HG03575 (cell line): Measurements from ENCODE around the gene MXD1.

Source experiments
- ATAC-seq: cut with Tn5 transposase; IDR thresholded peaks from one replicate; pipeline ENCODE4 v1.9.1; 2021; ENCODE audit not compliant: unreplicated experiment, insufficient number of reproducible peaks, low FRiP score; ENCODE audit errors: extremely low read depth

The MXD1 gene

DNA sequence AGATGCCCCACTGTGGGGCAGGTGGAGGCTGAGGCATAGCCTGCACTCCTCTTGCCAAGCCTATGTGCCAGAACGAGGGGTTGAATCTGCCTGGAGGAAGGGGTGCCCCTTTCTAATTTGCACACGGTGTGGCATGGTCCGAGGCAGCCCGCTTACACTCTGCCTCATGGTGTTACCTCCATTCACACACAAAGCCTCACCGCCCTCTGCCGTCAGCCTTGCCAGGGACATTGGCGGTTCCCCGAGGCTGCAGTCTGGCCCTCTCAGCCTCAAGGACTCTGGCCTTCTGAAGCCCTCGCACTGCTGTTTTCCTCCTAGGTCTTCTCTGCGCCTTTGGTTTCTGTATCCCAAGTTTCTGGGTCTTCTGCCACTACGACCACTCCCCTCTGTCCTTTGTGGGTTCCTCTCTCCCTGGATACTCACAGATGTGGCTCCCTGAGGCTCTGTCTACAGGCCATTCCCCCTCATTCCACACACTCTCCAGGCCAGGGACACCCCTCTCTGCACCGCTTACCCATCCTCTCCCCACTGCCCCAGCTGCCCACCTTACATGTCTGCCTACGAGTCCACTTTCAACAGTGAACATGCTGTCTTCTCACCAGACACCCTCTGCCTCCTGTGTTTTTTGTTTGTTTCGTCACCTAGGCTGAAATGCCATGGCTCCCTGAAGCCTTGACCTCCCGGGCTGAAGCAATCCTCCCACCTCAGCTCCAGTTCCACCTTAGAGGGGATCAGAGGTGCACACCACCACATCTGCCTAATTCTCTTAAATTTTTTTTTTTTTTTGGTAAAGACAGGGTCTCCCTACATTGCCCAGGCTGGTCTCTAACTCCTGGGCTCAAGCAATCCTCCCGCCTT lies 54.4 kb downstream of the MXD1 start:
- ATAC-seq = no peak

DNA sequence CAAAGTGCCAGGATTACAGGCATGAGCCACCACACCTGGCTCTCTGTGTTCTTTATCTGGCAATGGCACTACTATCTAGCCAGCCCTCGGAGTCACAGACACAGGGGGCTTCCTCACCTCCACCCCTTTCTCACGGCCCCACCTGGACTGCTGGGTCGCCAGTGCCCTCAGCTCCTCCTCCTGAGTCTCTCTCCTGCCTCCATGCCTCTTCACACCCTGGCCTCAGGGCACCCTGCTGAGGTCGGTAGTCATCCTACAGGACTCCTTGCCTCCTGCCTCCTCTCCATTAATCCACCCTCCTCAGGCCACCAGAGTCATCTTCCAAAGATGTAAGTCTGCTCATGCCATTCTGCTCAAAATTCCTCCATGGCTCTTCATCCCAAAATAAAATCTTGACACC lies 55.1 kb downstream of the MXD1 start:
- ATAC-seq = no peak

DNA sequence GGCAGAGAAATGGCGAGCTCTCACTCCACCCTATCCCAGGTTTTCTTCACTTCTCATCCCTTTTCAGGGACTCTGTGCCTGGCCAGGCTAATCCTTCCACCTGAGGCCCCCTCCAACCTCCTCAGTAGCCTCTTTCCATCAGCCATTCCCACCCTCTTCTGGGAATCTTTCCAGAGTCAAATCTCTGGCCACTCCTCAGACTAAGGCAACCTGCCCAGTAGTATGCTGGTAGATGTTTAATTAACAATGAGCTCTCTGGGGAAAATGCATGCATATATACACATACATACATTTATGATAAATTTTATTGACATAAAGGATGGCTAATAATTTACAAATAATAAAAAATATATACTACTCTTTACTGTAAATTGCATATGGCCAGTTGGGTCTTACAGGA lies 57.9 kb downstream of the MXD1 start:
- no peak for ATAC-seq

DNA sequence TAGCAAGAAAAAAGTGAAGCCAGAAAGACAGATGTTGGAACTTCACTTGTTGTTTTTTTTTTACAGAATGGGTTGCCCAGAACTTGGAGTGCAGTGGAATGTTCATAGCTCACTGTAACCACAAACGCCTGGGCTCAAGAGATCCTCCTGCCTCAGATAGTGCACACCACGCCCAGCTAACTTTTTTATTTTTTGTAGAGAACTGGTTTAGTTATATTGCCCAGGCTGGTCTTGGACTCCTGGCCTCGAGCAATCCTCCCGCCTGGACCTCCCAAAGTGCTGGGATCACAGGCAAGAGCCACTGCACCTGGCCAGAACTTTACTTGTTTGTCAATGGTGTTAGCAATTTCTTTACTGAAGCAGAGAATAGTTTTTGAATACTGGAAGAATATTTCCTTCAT lies 58.4 kb downstream of the MXD1 start:
- ATAC-seq = no peak

DNA sequence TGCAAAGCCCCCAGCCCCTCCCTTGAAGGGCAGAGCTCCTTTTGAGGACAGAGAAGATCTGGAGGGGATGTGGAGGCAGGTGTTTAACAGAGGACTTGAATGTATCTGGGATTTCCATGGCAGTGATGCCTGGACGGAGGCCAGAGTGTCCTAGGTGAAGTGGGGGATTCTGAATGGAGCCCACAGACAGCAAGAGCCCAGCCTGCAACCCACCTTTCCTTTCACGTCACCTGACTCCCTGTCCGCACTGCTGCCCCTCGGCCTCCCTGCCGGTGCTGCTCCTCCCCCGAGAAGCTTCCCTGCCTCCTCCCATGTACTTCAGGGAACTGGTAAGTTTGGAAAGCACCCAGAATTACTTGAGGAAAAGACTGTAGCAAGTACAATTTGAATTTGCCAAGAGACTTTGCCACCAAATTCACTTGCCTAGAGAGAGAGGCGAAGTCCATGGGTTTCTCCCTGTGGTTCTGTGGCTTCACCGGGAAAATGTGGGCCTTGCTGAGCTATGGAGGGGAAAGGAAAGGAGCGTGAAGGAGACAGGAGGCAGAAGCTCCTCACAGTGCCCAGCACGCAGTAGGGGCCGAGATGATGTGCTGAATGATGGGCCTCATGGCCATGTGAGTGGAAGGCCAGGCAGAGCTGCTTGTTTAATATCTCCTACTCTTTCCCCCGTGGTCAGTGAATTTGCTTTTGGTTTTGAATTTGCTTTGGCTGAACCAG lies 60.4 kb downstream of the MXD1 start:
- ATAC-seq = no peak

DNA sequence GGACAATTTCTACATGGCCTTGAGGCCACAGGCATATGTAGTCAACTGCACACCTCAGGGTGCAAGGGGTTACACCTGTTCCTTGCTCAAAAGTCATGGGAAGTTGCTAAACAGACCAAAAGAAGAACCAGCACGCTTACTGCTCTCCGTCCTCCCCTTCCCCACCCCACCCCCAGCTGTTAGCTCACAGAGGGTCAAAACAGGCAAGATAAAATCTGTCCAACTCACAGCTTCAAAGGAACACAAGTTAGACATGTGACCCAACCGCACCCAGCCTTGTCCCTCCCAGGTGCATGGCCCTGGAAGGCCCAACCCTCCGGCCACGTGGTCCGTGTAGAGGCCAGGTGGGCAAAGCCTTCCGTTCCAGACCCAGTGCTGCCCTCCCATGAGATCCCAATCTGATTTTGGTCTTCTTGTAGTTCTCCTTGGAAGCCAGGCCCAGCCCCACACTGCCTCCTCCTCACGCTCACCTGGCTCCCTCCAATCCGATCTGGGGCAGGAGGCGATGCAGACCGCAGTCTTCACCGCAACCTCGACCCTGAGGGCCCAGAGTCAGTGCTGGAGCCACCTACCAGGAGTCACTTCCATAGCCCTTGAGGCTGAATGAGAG lies 61.0 kb downstream of the MXD1 start:
- ATAC-seq = no peak

DNA sequence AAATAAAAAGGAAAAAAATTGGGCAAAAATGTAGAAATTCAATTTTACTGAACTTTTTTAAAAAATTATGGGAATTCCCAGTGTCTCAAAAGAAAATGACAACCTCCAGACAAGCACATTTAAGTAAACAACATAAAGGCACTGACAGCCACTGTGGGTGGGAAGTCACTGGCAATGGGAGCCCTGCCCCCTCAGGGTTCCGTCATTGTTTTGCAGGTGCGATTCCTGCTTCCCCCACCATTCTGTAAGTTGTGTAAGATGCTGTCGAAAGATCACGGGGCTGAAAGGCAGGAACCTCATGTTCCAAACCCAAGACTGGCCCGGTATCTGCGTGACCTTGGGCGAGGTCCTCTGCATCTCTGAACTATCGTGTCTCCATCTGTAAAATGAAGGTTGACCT lies 62.3 kb downstream of the MXD1 start:
- ATAC-seq = no peak

DNA sequence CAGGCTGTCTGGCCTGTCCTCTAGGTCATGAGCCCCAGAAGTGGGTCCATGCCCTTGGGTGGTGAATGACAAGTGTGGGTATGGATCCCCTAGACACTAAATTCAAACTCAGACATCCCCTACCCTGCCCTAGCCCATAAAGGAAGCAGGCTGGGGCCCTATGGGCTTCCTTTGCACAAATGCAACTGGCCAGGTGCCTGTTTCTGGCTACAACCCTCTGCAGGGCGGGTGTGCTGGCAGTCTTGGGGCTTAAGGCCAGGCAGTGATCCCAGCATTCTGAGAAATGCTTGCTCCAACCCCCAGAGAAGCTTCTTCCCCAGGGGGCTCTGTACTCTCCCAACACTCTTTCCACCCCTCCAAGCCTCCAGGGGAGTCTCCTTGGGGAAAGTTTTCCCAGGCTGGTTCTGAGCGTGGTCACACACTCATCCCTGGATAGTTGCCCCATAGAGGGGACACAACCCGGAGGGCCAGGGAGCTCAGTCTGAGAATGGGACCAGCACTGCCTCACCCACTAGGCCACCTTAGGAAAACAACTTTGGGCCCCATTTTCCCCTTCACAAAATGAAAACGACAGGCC lies 63.1 kb downstream of the MXD1 start:
- no peak for ATAC-seq

DNA sequence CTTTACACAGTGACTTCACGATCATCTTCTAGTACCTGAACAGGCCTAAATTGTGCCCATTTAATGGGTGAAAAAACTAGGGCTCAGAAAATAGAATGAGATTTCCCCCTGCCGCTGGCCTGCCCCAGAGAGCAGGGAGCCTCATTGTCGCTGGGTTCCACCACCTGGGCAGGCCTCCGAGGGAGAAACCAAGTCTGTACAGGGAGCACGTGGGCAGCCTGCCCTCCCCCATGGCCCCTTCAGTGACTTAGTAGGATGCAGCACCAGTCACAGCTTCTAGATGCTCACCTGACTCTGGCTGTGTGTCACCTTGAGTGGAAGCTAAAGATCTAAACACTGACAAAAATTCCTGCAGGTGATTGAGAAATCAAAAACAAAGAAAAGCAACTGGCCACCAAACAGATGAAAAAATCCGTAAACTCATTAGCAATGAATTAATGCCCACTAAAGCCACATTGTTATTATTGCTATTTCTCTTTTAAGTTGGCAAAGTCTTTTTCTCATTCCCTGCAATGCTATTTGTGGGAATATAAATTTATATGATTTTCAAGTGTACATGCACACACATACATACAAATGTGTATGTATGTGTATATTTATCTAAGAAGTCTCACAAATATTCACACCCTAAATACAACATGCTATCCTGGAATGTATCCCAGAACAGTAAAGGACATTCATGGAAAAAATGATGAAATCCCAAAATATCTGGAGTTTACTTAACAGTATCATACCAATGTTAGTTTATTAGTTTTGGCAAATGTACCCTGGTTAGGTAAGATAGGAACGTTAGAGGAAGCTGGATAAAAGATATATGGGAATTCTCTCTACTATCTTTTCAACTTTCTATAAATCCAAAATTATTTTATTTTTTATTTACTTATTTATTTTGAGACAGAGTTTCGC lies 65.2 kb downstream of the MXD1 start:
- ATAC-seq = no peak

DNA sequence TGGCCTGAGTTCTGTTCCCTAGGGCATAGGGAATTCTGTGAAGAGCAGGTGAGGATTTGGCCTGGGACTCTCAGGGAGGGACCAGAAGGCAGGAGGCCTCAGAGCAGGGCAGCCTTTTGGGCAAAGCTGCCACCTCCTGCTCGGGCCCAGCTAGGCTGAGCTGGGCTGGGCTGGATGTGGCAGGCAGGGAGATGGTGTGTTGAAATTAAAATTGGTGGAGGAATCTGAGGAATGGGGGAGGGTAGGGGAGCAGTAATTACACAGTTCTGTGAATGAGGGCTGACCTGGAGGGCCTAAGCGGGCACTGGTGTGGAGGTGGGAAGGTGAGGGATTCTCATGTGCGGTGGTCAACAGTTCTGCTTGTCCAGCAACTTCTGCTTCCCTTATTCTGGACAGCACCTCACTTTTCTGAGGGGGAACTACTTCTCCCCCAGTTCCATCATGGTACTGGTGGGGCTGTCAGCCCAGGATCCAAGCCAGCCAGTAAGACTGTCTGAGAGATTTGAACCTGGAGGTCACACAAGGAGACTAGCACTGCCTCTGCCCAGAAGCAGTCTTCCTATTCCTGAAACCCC lies 68.6 kb downstream of the MXD1 start:
- no peak for ATAC-seq

DNA sequence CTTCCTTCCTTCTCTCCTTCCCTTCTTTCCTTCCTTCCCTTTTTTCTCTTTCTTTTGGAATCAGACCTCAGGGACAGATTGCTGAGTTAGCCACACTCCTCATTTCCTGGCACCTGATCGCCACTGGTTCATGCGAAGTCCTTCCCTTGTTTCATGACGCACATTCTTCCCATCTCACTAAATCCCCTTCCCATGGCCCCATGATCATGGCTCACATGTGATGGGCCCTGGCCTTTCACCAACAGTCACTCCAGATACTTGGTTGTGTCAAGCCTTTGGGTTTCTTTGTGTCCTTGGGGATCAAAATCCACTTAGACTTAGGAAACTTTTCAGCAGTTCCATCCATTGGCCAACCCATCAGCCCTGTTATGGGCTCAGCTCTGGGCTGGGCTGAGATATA lies 70.3 kb downstream of the MXD1 start:
- no peak for ATAC-seq

DNA sequence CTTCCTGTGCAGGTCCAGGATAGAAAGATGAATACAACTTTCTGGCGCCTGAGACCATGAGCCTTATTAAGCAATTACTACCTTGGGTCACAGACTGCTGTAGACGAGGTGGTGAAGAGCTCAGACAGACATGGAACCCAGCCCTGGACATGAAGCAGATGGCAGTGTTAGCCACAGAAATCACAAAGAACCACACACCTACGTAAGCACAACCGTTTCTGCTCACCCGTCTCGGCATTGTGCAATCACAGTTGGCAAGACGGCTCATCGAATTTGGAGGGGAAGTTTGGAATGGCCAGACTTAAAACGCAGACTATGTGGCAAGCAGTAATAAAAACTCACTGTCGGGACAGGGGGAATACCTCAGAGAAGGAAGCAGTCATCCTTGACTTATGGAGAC lies 70.8 kb downstream of the MXD1 start:
- no peak for ATAC-seq

DNA sequence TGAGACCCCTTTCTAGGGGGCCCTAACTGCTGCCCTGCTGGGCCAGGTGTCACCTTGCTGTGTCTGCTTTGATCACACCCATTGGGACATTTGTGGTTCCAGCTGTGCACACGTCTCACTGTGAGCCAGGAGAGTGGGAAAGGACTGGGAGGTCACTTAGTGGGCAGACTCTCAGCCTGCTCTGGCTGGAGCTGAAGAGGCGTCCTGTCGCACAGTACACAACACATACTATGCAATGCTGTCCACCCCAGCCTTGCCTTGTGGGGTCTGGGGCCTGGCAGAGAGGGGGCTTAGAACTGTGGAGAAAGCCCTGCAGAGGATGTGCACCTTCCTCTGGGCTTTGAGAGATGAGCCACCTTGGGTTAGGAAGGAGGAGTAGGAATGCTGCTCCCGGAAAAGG lies 71.8 kb downstream of the MXD1 start:
- no peak for ATAC-seq

DNA sequence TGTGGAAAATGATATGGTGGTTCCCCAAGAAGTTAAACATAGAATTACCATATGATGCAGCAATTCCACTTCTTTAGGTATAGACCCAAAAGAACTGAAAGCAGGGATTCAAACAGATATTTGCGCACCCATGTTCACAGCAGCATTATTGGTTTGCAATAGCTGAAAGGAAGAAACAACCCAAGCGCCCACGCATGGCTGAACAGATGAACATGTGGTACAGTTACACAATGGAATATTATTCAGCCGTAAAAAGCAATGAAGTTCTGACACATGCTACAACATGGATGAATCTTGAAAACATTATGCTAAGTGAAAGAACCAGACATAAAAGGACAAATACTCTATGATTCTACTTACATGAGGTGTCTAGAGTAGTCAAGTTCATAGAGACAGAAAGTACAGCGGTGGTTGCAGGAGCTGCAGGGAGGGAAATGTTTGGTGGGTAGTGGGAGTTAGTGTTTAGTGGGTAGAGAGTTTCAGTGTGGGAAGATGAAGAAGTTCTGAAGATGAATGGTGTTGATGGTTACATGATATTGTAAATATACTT lies 73.3 kb downstream of the MXD1 start:
- ATAC-seq = no peak

DNA sequence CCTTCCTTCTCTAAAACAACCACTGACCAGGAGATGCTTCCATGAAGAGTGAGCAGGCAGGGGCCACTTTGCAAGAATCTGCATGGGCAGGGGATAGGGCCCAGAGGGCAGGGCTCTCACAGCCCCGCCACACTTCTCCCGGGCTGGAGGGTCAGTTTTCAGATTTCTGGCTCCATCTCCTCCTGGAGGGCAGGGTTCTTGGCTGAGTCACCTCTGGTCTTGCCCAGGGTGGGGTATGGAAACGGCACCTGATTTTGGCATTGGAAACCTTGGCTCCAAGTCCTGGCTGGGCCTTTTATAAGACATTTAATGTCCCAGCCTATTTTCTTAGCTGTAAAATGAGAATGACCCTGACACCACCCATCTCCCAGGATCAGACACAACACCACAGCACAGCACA lies 74.1 kb downstream of the MXD1 start:
- ATAC-seq = no peak

DNA sequence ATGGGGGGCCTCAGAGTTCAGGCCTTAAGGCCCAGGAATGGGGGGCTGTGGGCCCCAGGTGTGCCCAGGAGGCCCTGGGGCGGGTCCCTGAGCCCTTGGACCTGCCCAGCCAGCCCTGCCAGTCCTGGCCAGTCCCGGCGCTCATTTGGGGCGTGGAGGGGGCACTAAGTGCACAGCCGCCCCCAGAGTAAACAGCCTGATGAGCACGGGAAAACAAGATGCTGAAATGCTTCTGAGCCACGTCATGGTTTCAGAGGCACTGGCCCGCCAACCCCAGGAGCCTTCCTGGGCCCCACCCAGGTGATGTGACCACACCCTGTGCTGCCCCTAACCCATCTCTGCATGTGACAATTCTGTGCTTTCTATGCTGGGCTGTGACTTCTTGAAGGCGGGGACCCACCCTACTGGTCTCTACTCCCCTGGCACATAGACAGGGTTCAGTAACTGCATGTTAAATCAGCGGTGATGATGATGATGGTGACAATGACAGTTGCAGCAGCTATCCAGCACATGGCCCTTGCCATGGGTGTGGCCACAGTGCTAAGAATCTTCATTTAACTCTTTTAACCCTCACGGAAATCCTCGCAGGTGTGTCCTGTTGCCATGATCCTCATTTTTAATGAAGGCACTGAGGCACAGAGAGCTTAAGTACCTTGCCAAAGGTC lies 74.7 kb downstream of the MXD1 start:
- ATAC-seq = no peak
